GM19372 (cell line): ENCODE results near the gene SMIM45.
A peak's percentile ranks its signal among the peaks of the same experiment; 100 is the strongest.

Source experiments
- ATAC-seq: cut with Tn5 transposase; IDR thresholded peaks from one replicate; pipeline ENCODE4 v1.9.1; 2021; ENCODE audit warnings: mild to moderate bottlenecking, low read depth, moderate library complexity; ENCODE audit not compliant: unreplicated experiment

The SMIM45 gene

GRCh38 chr22:41995211-41995610 is 43.3 kb downstream of the SMIM45 start:
- no peak for ATAC-seq

- ATAC-seq = no peak
Measured at GRCh38 chr22:41996826-41997225, 44.9 kb downstream of the SMIM45 start.

- ATAC-seq = peak; percentile 81
Measured at GRCh38 chr22:41998361-41999261, 46.7 kb downstream of the SMIM45 start, which contains the start of gene WBP2NL. Gene WBP2NL, plus strand, starts transcription at chr22:41998788. Its CDS starts 31 bp downstream, at chr22:41998819.

- ATAC-seq = no peak
Measured at GRCh38 chr22:42000466-42000865, 48.5 kb downstream of the SMIM45 start.

- no peak for ATAC-seq
Measured at GRCh38 chr22:42001121-42001520, 49.2 kb downstream of the SMIM45 start.

GRCh38 chr22:42001706-42002105 is 49.8 kb downstream of the SMIM45 start:
- no peak for ATAC-seq

GRCh38 chr22:42007922-42008321 is 56.0 kb downstream of the SMIM45 start:
- ATAC-seq = no peak
